Measurements from ENCODE around the gene IFIT3.
"Not testable (repeated sequence)": the region's sequence is repeated elsewhere in the genome, so short reads cannot be mapped to it uniquely, and the experiment has no call there.

The IFIT3 gene, protein sequence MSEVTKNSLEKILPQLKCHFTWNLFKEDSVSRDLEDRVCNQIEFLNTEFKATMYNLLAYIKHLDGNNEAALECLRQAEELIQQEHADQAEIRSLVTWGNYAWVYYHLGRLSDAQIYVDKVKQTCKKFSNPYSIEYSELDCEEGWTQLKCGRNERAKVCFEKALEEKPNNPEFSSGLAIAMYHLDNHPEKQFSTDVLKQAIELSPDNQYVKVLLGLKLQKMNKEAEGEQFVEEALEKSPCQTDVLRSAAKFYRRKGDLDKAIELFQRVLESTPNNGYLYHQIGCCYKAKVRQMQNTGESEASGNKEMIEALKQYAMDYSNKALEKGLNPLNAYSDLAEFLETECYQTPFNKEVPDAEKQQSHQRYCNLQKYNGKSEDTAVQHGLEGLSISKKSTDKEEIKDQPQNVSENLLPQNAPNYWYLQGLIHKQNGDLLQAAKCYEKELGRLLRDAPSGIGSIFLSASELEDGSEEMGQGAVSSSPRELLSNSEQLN

DNA sequence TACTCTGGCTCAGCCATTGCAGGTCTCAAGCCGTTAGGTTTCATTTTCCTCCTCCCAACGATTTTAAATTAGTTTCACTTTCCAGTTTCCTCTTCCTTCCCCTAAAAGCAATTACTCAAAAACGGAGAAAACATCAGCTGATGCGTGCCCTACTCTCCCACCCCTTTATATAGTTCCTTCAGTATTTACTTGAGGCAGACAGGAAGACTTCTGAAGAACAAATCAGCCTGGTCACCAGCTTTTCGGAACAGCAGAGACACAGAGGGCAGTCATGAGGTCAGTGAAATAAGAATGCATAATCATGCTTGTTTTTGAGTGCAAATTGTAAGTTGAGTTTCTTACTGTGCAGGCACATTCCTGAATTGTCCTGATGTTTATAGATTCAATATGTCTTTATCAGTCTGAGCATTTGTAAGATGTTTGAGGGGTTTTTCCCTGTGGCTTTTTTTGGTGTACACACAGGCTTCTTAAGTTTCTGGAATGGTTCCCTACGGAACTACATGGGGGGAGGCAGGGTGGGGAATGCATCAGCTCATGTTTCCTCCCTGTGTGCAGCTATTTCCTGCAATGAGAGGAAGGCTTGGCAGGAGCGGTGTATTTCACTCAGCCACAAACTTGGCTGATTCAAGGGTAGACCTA is at the start of gene IFIT3:
Gene IFIT3, plus strand, starts transcription at position 195 of the 639 bp plus-strand sequence. Its CDS starts 77 bp downstream, at position 272.
- DNase-seq, result no peak

DNA sequence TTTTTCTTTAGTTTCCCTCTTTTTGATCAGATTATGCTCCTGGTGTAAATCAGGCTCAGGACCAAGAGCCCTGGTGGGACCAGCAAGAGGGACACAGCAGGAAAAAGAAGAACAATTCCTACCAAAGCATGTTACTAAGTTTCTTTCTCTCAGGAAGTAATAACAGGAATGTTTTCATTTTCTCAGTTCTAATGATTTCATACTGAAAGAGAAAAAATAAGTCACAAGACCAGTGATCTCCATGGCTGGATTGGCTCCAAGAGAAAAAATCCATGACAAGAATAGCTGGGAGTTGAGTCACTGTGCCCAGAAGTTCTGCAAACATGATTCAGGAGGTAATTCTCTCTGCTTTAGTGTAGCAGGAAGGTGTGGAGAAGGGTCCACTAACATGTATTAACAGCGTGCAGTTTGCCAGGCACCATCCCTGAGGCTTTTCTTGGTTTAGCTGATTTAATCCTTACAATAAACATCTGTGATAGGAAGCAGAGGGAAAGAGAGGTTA is 49.7 kb upstream of the IFIT3 start:
- no peak for DNase-seq

DNA sequence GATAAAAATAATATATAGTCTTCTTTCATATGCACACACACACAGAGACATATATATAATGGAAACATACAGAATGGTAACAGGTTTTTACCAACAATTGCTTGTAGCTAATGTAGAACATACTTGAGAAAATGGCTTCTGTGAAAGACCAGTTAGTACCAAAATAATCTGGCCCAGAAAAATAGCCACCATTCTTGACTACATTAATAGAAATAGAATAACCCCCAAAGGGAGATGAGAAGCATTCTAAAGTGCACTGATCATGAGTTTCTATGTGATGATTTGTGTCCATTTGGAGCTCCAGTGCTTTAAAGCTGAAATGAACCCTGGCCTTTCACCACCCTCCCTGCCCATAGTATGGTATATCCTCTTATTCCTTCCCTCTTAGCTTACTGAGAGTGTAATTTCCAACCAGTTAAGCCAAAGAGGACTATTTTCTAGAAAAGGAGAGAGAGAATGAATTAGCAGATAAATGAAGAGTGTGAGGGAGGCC is 48.9 kb upstream of the IFIT3 start:
- DNase-seq, result no peak

DNA sequence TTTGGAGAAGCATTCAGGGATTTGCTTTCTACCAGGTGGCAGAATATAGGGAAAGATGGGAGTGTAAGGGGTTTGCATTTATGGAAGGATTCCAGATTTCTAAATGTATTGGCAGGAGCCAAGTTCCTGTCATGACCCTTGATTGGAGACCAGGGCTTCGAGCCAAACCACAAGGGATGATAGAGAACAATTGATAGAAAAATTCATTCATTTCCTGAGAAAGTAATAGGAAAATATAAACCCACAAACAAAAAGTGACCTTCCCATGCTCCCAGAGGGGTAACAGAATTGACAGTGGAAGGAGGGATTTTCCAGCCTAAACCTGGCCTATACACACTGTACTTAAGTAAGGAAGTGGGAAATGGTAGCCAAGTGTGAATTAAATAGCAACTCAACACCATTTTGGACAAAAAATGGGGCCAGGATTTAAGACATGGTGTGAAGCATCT is 48.4 kb upstream of the IFIT3 start:
- DNase-seq, result no peak

DNA sequence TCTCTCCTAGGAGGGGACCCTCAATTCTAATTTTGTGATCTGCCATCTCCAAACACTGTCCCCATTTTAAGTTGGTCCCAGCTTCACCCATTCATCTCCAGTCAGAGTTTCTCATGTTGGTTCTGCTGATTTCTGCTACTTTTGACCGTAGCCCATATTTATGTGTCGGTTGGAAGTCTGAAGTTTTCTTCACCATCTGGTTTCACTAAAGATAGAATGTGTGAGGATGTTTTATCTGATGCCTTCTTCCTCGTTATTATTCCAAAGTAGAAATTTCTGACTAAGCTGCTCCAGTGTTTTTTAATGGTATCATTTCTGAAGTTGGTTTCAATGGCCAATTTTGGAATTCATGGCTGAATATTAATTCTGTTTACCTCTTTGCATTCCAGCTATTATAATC is 47.3 kb upstream of the IFIT3 start:
- DNase-seq, result no peak

DNA sequence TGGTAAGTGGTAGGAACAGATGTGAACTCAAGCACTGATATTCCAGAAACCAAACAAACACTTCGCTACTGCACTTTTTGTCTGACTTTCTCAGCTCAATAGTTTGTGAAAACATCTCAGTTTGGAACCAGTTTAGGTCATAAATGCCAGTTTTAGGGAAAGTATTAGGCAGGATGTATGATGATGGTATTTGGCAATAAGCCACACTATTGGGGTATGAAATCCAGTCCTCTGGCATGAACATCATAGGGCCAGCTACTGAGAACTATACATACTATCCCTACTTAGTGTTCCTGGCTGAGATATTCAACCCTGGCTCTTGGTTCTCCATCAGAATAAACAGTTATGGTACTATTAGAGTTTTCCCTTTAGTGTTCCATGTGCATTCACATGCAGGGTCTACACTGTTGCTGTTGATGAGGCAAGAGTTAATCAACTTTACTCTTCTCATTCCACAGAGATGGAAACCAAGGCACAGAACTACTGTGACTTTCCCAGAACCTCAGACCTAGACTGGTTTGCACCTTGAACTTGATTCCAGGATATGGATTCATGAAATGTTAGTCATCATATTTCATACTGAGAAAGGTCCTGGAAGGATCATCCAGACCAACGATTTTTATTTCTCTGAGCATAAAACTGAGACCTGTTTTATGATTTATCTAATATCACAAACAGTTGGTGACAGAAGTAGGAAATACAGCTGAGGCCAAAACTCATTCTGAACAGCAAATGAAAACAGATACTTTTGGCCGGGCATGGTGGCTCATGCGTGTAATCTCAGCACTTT is 46.0 kb upstream of the IFIT3 start:
- DNase-seq, result no peak

DNA sequence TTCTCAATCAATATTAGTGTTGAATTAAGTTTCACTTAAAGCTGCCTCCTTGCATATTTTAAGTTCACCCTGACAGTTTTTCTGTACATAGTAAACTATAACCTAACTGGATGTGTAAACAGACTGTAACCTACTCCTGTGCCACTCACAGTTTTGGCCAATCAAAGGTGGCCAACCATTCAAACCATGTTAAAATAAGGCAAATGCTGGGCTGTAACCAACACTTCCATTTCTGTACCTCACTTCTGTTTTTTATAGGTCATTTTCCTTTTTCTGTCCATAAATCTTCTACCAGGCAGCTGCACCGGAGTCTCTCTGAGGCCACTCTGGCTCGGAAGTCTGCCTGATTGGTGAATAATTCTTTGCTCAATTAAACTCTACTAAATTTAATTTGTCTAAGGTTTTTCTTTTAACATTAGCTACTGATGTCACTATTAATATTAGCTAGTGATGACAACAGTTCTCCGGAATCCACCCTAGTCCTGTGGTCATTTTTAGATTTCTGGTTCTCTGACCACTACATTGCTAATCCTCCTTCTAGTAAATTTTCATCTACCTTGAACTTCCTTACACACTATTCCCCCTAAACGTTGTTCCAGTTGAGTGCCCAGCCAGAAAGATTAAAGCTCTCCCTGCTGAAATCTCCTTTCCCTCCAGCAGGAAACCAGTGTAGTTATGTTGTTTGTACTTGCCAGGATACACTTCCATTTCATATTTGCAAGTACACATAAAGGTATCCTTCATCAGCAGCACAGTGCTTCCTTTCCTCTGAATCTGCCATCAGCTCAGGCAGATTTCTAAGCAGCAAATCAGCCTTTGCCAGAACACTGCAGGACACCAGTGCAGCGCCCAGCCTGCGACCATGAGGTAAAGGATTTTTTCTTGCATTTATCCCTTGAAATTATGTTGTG is 44.5 kb upstream of the IFIT3 start:
- no peak for DNase-seq

DNA sequence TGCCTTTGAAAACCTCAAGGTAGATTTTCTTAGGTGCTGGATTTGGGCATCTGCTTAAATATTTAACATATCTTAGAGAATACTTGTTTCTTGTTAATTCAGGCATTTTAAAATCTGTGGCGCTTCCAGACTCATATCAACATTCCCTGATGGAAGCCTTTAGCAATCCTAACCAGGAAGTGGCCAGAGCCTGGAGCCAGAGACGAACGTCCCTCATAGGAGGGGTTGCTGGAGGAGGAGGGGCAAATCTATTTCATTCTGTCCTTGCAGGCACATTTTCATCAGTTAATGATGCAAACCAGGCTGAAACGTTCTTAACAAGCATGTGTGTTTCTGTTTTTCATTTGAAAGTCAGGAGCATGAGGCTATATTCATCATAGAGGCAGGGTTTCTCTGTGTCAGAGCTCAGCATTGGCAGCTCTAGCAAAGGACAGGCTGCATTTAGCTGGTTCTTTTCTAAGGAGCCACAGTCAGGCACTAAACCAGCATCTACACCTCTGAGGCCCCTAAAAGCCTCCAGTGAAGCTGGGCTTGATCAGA is 43.8 kb upstream of the IFIT3 start:
- no peak for DNase-seq

DNA sequence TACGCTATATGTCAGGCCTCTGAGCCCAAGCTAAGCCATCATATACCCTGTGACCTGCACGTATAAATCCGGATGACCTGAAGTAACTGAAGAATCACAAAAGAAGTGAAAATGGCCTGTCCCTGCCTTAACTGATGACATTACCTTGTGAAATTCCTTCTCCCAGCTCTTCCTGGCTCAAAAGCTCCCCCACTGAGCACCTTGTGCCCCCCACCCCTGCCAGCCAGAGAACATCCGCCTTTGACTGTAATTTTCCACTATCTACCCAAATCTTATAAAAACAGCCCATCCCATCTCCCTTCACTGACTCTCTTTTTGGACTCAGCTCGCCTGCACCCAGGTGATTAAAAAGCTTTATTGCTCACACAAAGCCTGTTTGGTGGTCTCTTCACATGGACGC is 43.1 kb upstream of the IFIT3 start:
- not testable (repeated sequence) for DNase-seq

DNA sequence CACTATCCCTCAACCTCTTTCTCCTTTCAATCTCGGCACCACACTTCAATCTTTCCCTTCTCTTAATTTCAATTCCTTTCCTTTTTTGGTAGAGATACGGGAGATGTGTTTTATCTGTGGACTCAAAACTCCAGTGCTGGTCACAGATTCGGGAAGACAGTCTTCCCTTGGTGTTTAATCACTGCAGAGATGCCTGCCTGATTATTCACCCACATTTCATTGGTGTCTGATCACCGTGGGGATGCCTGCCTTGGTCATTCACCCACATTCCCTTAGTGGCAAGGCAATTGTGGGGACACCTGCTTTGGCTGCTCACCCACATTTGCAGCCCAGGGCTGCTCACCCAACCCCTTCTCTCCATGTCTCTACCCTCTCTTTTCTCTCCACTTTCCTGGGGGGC is 42.5 kb upstream of the IFIT3 start:
- DNase-seq, result not testable (repeated sequence)

DNA sequence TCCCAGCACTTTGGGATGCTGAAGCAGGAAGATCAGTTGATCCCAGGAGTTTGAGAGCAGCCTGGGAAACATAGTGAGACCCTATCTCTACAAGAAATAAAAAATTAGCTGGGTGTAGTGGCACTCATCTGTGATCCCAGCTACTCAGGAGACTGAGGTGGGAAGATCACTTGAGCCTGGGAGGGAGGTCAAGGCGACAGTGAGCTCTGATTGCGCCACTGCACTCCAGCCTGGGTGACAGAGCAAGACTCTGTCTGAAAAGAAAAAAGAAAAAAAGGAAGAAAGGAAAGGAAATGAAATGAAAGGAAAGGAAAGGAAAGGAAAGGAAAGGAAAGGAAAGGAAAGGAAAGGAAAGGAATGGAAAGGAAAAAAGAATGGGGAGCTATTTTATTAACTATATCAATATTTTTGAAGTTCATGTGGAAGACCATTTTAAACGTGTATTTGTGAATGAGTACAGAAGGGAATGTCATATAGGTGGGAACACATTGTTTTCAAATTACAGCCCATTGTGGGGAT is 33.0 kb upstream of the IFIT3 start:
- DNase-seq, result no peak

DNA sequence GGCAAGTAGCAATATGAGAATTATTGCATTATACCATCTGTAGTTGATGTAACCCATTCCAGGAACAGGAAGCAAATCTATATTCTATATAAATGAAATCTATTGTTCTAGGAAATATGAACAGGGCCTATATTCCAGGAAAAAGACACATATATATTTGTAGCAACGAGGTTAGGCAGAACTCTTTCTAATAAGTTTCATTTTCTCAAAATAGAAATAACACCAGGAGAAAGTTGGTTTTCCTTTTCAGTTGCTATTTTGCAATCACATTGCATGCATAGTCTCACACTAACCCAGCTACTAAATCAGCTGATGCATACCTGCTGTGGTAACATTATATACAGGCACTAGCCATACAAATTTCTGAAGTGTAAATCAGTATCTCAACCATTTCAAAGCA is 32.2 kb upstream of the IFIT3 start:
- DNase-seq, result no peak

DNA sequence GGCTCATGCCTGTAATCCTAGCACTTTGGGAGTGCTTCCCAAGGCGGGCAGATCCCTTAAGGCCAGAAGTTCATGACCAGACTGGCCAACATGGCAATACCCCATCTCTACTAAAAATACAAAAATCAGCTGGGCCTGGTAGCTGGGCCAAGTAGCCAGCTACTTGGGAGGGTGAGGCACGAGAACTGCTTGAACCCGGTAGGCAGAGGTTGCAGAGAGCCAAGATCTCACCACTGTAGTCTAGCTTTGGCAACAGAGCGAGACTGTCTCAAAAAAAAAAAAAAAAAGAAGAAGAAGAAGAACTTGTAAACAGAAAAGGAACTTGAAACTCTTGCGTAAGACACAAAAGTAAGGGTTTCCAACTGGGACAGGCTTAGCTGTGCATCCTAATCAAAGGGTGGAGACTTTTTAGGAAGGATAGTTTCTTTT is 31.6 kb upstream of the IFIT3 start:
- DNase-seq, result no peak

DNA sequence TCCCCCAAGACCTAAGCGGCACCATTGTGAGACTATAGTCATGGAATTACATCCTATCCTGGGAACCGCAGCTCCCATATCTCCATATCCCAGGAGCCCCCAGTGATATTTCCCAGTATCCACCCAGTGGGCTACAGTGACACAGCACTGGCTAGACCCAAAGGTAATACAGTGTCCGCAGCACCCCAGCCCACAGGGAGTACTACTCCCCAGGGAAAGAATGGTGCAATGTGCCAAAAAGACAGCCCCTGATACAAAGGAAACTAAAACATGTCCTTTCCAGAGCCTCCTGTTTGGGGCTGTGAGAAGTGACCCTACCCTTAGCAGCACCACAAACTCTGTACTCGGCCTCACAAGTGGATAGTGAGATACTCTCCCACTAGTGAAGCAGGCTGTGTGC is 30.4 kb upstream of the IFIT3 start:
- DNase-seq, result no peak

DNA sequence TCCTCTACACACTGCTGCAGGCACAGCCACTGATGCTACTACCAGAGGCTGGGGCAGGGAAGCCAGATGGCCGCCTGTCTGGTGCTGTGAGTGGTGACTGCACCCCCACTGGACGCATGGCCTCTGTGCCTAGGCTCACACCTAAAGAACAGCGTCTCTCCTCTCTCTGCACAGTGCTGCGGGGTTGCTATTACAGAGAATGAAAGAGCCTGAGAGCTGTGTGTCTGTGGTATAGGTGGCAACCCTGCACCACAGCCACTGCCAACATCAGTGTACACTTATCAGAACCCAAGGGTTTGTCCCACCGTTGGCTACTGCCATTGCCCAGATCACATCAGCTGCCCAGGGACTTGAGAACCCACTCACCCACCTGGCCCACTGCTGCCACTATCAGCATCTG is 30.0 kb upstream of the IFIT3 start:
- DNase-seq, result no peak

DNA sequence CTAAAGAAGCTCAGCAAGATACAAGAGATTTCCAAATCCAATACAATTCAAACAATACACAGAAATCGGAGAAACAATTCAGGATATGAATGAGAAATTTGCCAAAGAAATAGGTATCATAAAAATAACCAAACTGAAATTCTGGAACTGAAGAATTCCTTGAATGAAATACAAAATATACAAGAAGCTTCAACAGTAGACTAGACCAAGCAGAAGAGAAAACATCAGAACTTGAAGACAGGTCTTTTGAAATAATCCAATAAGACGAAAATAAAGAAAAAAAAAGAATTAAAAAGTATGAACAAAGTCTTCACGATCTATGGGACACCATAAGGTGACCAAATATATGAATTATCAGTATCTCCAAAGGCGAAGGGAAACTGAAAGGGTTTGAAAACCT is 28.8 kb upstream of the IFIT3 start:
- no peak for DNase-seq

DNA sequence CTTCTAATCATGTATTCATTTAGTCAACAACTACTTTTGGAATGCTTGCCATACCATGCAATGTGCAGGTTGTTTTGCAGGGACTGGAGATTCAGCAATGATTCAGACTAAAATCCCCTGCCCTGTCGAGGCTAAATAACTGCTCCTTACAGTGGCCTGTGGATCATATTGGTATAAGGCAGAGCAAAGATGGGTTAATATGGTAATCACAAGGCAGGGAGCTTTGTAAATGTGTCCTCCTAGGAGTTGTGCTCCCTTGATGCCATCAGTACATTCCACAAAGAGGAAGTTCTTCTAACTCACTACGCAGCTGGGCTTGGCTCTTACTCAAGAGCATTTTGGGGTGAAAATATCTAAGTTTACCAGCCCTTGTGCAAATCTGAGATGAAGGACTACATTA is 26.6 kb upstream of the IFIT3 start:
- DNase-seq, result no peak

DNA sequence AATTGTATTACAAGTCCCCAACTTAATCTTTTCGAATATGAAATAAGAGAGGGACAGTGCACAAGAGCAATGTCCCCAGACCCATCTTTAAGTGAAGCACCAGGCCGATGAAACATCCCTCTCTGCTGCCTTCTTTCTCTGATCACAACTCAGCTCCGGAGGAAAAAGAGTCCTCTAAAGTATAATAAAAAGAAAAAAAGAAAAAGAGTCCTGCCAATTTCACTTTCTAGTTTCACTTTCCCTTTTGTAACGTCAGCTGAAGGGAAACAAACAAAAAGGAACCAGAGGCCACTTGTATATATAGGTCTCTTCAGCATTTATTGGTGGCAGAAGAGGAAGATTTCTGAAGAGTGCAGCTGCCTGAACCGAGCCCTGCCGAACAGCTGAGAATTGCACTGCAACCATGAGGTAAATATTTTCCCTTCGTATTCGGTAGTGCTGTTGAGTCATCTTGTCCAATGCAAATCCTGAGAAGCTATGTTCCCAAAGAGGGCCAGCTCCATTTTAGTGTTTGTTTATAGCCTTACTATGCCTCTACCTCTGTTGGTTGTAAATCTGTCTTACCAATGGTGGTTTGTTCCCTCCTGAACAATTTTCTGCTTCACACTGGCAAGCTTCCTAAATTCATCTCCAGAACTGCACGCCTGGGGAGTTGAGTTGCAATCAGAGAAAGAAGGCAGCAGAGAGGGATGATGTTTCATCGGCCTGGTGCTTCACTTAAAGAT is 25.9 kb upstream of the IFIT3 start, which contains the start of gene IFIT2:
Gene IFIT2, plus strand, starts transcription at position 326 of the 725 bp plus-strand sequence. Its CDS starts 78 bp downstream, at position 404.
- no peak for DNase-seq

DNA sequence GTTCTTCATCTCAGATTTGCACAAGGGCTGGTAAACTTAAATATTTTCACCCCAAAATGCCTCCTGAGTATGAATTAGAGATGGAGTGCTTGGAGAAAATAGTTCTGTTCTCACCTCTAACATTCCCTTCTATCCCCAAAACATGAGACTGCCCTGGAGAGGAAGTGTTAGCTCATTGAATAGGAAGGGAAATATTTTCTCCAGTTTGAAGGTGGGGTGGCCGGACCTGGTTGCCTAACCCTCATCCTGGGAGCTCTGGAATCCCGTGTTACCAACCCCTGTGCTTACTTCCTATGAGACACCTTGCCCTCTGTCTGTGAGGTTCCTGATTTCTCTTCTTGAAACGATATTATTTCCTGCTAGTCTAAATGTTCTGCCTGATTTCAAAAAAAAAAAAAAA is 25.2 kb upstream of the IFIT3 start:
- DNase-seq, result no peak

DNA sequence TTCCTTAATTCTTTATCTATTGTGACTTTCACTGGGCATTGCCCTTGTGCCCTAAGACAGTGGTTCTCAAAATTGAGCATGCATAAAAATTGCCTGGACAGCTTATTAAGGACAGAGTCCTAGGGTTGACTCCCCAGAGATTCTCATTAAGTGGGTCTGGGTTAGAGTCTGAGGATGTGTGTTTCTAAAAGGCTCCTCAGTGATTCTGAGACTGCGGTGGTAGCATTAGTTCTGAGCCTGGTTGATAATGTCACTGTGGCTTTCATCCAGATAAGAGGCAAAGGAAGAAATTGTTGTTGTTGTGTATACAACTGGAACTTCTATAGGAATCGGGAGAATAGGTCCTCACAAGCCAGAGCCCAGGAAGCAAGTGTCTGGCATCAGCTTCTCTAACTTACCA is 24.6 kb upstream of the IFIT3 start:
- no peak for DNase-seq

DNA sequence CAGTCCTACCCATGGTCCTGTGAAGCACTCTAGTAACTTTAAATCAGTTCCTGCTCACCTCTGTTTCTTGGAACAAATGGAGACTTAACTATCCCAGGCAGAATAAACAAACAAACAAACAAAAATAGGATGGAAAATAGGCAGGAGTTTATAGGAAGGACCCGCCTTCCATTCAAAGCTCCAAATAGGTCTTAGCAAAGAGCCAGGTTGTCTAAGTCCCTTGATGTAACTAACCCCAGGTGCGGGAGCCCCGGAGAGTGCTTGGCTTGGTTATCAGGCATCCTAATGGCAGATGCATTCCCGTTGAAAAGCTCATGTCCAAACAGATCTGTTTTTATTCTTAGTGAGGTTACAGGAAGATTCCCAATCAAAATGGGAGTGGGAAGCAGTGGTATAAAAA is 23.8 kb upstream of the IFIT3 start:
- DNase-seq, result no peak

All from cortex of kidney (tissue), 1 donor.